ENCODE measurements around the gene MTUS2.

The MTUS2 gene

GRCh38 chr13:29550430-29550988 is 730.4 kb downstream of the MTUS2 start:
- Histone ChIP-seq H3K27ac (ENCODE audit: low read depth, low read length) (no peak overlapping the region), H3K36me3 (ENCODE audit: insufficient read depth, low read length) (peaks cover 20% of the 10 kb centered on the region), H3K4me1 (ENCODE audit: control insufficient read depth, insufficient read depth, low read length, unreplicated experiment) (peaks cover 4% of the 10 kb centered on the region), H3K4me3 (ENCODE audit: low read depth, low read length) (no peak overlapping the region), H3K79me2 (ENCODE audit: control insufficient read depth, insufficient read depth, low read length, unreplicated experiment) (peaks cover 75% of the 10 kb centered on the region), H3K27me3 (ENCODE audit: insufficient read depth, low read length) (no peaks in the 10 kb centered on the region), H2AFZ (ENCODE audit: low read length, unreplicated experiment) (no peak overlapping the region)

GRCh38 chr13:29551214-29551613 is 731.1 kb downstream of the MTUS2 start:
- Histone ChIP-seq H3K36me3 (ENCODE audit: insufficient read depth, low read length) (peaks cover 20% of the 10 kb centered on the region), H3K4me3 (ENCODE audit: low read depth, low read length) (no peak overlapping the region), H3K79me2 (ENCODE audit: control insufficient read depth, insufficient read depth, low read length, unreplicated experiment) (peaks cover 75% of the 10 kb centered on the region), H3K27me3 (ENCODE audit: insufficient read depth, low read length) (no peaks in the 10 kb centered on the region), H2AFZ (ENCODE audit: low read length, unreplicated experiment) (no peak overlapping the region), H3K27ac (ENCODE audit: low read depth, low read length) (no peak overlapping the region), H3K4me1 (ENCODE audit: control insufficient read depth, insufficient read depth, low read length, unreplicated experiment) (peaks cover 4% of the 10 kb centered on the region)
